GM10266 (cell line): ENCODE measurements around the gene GRK2.
"Not testable (repeated sequence)": the region's sequence is repeated elsewhere in the genome, so short reads cannot be mapped to it uniquely, and the experiment has no call there.

Experiments
- DNase-seq: peaks from one replicate; pipeline ENCODE4 v3.0.0; 2012; ENCODE audit errors: extremely low spot score
- CTCF ChIP-seq: IDR thresholded peaks from 2 replicates; pipeline ENCODE4 v1.5.1; 2012; ENCODE audit warnings: mild to moderate bottlenecking, low read depth; ENCODE audit not compliant: control insufficient read depth, insufficient read depth; ENCODE audit errors: missing control alignments

GRK2 gene

GRCh38 chr11:67266449-67267187, at the start of gene GRK2:
Gene GRK2, plus strand, starts transcription at chr11:67266473. Its CDS starts 227 bp downstream, at chr11:67266700.
- DNase-seq, result peak; percentile 82
- no peak for TF ChIP-seq CTCF

- TF ChIP-seq CTCF, result no peak
- DNase-seq, result no peak
These were observed 38.5 kb upstream of the GRK2 start for GRCh38 chr11:67227726-67228125.

GRCh38 chr11:67230406-67230805, 35.9 kb upstream of the GRK2 start:
- no peak for TF ChIP-seq CTCF
- no peak for DNase-seq

GRCh38 chr11:67230886-67231285, 35.4 kb upstream of the GRK2 start:
- no peak for TF ChIP-seq CTCF
- no peak for DNase-seq

- DNase-seq, result no peak
- no peak for TF ChIP-seq CTCF
These were observed 32.6 kb upstream of the GRK2 start for GRCh38 chr11:67233584-67234190.

GRCh38 chr11:67234571-67234970, 31.7 kb upstream of the GRK2 start:
- not testable (repeated sequence) for DNase-seq

- DNase-seq, result no peak
- no peak for TF ChIP-seq CTCF
These were observed 28.7 kb upstream of the GRK2 start for GRCh38 chr11:67237574-67237973.
